Mesendoderm (in vitro differentiated cells): Measurements from ENCODE around the gene IMP3.
"Not testable (repeated sequence)": the region's sequence is repeated elsewhere in the genome, so short reads cannot be mapped to it uniquely, and the experiment has no call there.

ENCODE experiments used
- DNase-seq: peaks from one replicate; pipeline ENCODE4 v3.0.0; 2013
- H2AK5ac ChIP-seq: 2 replicates; pipeline ENCODE4 v1.6.1; 2013; ENCODE audit warnings: low read length, inconsistent platforms
- H2BK120ac ChIP-seq: 2 replicates; pipeline ENCODE4 v1.6.1; 2013; ENCODE audit warnings: low read depth, mild to moderate bottlenecking, low read length, moderate library complexity, mixed read lengths
- H2BK15ac ChIP-seq: replicated peaks from 2 replicates; pipeline ENCODE4 v1.6.1; 2013; ENCODE audit warnings: low read depth, mild to moderate bottlenecking, moderate library complexity
- H2BK5ac ChIP-seq: 2 replicates; pipeline ENCODE4 v1.6.1; 2013; ENCODE audit warnings: low read length, inconsistent platforms
- H3K18ac ChIP-seq: 2 replicates; pipeline ENCODE4 v1.6.1; 2013; ENCODE audit warnings: mild to moderate bottlenecking, low read length, mixed read lengths
- H3K23ac ChIP-seq: one replicate; pipeline ENCODE4 v1.6.1; 2013; ENCODE audit warnings: low read length
- H3K27ac ChIP-seq: 2 replicates; pipeline ENCODE4 v1.5.1; 2013; ENCODE audit warnings: low read depth, mild to moderate bottlenecking, inconsistent platforms, low read length, moderate library complexity
- H3K27me3 ChIP-seq: 2 replicates; pipeline ENCODE4 v1.6.1; 2013; ENCODE audit warnings: low read length, control low read depth, mild to moderate bottlenecking, inconsistent platforms; ENCODE audit not compliant: insufficient read depth, poor library complexity
- H3K36me3 ChIP-seq: 2 replicates; pipeline ENCODE4 v1.6.1; 2013; ENCODE audit warnings: low read length, inconsistent platforms; ENCODE audit not compliant: control insufficient read depth, insufficient read depth
- H3K4ac ChIP-seq: one replicate; pipeline ENCODE4 v1.6.1; 2013; ENCODE audit warnings: low read depth, mild to moderate bottlenecking, low read length, moderate library complexity
- H3K4me1 ChIP-seq: 2 replicates; pipeline ENCODE4 v1.6.1; 2013; ENCODE audit warnings: low read depth, low read length, inconsistent platforms; ENCODE audit not compliant: control insufficient read depth
- H3K4me2 ChIP-seq: 2 replicates; pipeline ENCODE4 v1.6.1; 2013; ENCODE audit warnings: low read length
- H3K4me3 ChIP-seq: 2 replicates; pipeline ENCODE4 v1.5.1; 2013; ENCODE audit warnings: mild to moderate bottlenecking, low read length
- H3K56ac ChIP-seq: one replicate; pipeline ENCODE4 v1.6.1; 2013; ENCODE audit warnings: low read length
- H3K79me1 ChIP-seq: 2 replicates; pipeline ENCODE4 v1.6.1; 2013; ENCODE audit warnings: low read length, inconsistent platforms
- H3K79me2 ChIP-seq: 2 replicates; pipeline ENCODE4 v1.6.1; 2013; ENCODE audit warnings: mild to moderate bottlenecking, low read length; ENCODE audit not compliant: control insufficient read depth, insufficient read depth
- H3K9ac ChIP-seq: 2 replicates; pipeline ENCODE4 v1.6.1; 2013; ENCODE audit warnings: low read length, inconsistent platforms
- H4K5ac ChIP-seq: one replicate; pipeline ENCODE4 v1.6.1; 2013; ENCODE audit warnings: low read length
- H4K8ac ChIP-seq: one replicate; pipeline ENCODE4 v1.6.1; 2013; ENCODE audit warnings: low read depth, mild to moderate bottlenecking, control low read depth, low read length, moderate library complexity
- WGBS: extraction: QIAGEN DNeasy Blood & Tissue Kit; methylation state at CpG from one replicate; pipeline ENCODE4 v1.1.7; 2013; ENCODE audit warnings: low lambda C conversion rate, missing lambda C conversion rate; ENCODE audit not compliant: insufficient coverage; ENCODE audit errors: extremely low coverage; 5-methylcytosine and 5-hydroxymethylcytosine counted together

Gene IMP3

GRCh38 chr15:75680007-75680789 is 40.2 kb upstream of the IMP3 start:
- no peak overlapping the region for H3K4me3 ChIP-seq
- no peak overlapping the region for H3K4me2 ChIP-seq
- H3K27me3 ChIP-seq, result no peaks in the 10 kb centered on the region
- no peak overlapping the region for H3K56ac ChIP-seq
- no peak overlapping the region for H2BK120ac ChIP-seq
- no peak overlapping the region for H4K8ac ChIP-seq
- no peak overlapping the region for H2BK5ac ChIP-seq
- no peak overlapping the region for H4K5ac ChIP-seq
- H3K79me1 ChIP-seq, result no peaks in the 10 kb centered on the region
- H3K27ac ChIP-seq, result no peak overlapping the region
- H2BK15ac ChIP-seq, result no peak overlapping the region
- H3K23ac ChIP-seq, result no peak overlapping the region
- no CpG with 5 or more reads among the region's 11 CpGs for WGBS
- H3K4ac ChIP-seq, result no peak overlapping the region
- no peak for DNase-seq
- no peaks in the 10 kb centered on the region for H3K79me2 ChIP-seq
- no peaks in the 10 kb centered on the region for H3K36me3 ChIP-seq
- H3K4me1 ChIP-seq, result no peaks in the 10 kb centered on the region
- H2AK5ac ChIP-seq, result no peak overlapping the region
- no peak overlapping the region for H3K18ac ChIP-seq
- H3K9ac ChIP-seq, result no peak overlapping the region

GRCh38 chr15:75678324-75678690 is 38.3 kb upstream of the IMP3 start:
- not testable (repeated sequence) for H2BK5ac ChIP-seq, H3K56ac ChIP-seq
- WGBS, result no CpG with 5 or more reads among the region's 6 CpGs

DNA sequence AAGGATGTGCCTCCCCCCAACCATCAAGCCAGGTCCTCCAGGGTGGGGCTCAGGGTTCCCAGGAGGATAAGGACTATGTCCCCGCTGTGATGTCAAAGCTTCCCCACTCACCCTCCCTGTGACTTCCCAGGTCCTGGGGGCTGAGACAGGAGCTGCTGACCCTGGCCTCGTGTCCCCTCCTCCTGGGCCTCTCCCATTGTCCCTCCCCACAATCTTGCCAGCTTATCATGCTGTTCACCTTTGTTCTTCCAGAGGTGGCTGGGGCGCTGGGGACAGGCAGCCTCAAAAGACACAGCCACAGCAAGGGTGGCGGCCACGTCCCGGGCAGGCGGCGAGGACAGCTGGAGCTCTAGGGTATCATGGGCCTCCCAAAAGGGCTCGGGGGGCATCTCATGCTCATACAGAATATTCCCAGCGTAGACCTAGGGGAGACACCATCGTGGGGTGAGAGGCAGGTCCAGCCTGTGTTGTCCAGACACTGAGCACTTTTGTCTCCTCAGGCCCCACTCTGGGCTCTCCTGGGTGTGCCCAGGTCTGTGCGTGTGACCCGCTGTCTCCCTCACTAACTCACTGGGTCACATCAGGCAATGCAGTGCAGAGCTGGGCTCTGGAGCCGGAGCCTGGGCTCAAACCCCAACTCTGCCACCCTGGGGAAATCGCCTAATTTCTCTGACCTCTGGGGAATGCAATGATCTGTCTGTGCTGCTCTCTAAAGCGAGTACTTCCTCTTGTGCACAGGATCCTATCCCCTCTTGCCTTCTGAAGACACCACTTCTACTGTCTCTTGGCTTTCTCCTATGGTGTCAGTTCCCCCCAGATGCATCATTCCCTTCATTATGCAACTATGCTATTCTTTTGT is 37.7 kb upstream of the IMP3 start:
- no peak overlapping the region for H2AK5ac ChIP-seq

More at GRCh38 chr15:75678324-75678690, 38.3 kb upstream of the IMP3 start:
- H3K79me1 ChIP-seq, H2BK120ac ChIP-seq, H3K4me2 ChIP-seq, H3K27me3 ChIP-seq, H3K4me3 ChIP-seq, H4K5ac ChIP-seq, H3K4ac ChIP-seq, H2AK5ac ChIP-seq, H3K23ac ChIP-seq, H3K4me1 ChIP-seq, H3K27ac ChIP-seq, H3K79me2 ChIP-seq, H3K9ac ChIP-seq, H3K18ac ChIP-seq, DNase-seq, H3K36me3 ChIP-seq, H2BK15ac ChIP-seq, H4K8ac ChIP-seq: not testable (repeated sequence)

DNA sequence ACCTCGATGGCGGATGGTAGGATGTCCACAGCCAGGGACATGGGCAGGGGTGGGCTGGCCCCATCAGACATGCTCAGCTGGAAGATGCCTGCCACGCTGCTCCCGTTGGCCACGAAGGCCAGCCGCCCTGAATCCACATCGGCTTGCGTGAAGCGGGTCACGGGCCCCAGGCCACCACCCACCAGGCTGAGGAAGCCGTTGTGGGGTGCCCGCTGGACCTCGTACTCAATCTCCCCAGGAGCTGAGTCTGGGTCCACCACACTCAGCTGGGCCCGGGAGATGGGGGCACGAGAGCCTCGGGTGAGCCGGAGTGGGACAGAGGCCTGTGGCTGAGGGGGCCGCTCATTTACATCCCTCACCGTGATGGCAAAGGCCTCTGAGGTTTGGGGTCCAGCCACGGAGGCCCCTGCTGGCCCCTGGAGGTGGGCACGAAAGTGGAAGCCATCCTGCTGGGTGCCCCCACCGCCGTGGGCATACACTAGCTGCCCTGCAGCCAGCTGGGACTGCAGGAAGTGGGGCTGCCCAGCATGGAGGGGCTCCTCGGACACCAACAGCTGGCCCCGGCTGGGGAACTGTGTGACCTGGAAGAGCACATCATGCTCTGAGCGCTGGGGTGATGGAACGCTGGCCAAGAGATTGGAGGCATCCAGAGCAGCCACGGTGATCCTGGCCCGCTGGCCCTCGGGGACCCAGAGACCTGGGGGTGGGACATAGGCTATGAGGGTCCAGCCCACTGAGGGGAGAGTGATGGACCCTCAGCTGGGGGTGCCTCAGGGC is 36.9 kb upstream of the IMP3 start:
- H4K8ac ChIP-seq, result no peak overlapping the region
- no peak overlapping the region for H3K56ac ChIP-seq
- no peak overlapping the region for H3K4me2 ChIP-seq
- no peak overlapping the region for H3K27ac ChIP-seq
- H2AK5ac ChIP-seq, result no peak overlapping the region
- no peak overlapping the region for H3K9ac ChIP-seq
- no peak overlapping the region for H3K4me3 ChIP-seq
- H3K23ac ChIP-seq, result no peak overlapping the region
- no peak overlapping the region for H3K4ac ChIP-seq
- no peak overlapping the region for H2BK15ac ChIP-seq
- H3K4me1 ChIP-seq, result peaks cover 13% of the 10 kb centered on the region
- DNase-seq, result no peak
- H4K5ac ChIP-seq, result no peak overlapping the region
- no peak overlapping the region for H2BK5ac ChIP-seq
- no CpG with 5 or more reads among the region's 30 CpGs for WGBS
- no peak overlapping the region for H3K18ac ChIP-seq
- no peaks in the 10 kb centered on the region for H3K27me3 ChIP-seq
- H3K79me1 ChIP-seq, result no peaks in the 10 kb centered on the region
- no peaks in the 10 kb centered on the region for H3K79me2 ChIP-seq
- no peaks in the 10 kb centered on the region for H3K36me3 ChIP-seq
- H2BK120ac ChIP-seq, result no peak overlapping the region

More for the DNA sequence above, 37.7 kb upstream of the IMP3 start:
- no peak overlapping the region for H3K23ac ChIP-seq
- H3K79me2 ChIP-seq, result no peaks in the 10 kb centered on the region
- H3K4me2 ChIP-seq, result no peak overlapping the region
- no peak overlapping the region for H3K4me3 ChIP-seq
- H3K27me3 ChIP-seq, result no peaks in the 10 kb centered on the region
- no peak overlapping the region for H3K4ac ChIP-seq
- H2BK120ac ChIP-seq, result no peak overlapping the region
- WGBS, result no CpG with 5 or more reads among the region's 16 CpGs
- peaks cover 6% of the 10 kb centered on the region for H3K4me1 ChIP-seq
- H4K8ac ChIP-seq, result no peak overlapping the region
- no peak for DNase-seq
- H4K5ac ChIP-seq, result no peak overlapping the region
- H3K18ac ChIP-seq, result no peak overlapping the region
- H2BK5ac ChIP-seq, result no peak overlapping the region
- H3K79me1 ChIP-seq, result no peaks in the 10 kb centered on the region
- H3K56ac ChIP-seq, result peak overlapping the region; percentile 19
- no peak overlapping the region for H2BK15ac ChIP-seq
- no peaks in the 10 kb centered on the region for H3K36me3 ChIP-seq
- H3K27ac ChIP-seq, result no peak overlapping the region
- no peak overlapping the region for H3K9ac ChIP-seq

GRCh38 chr15:75675579-75676404 is 35.8 kb upstream of the IMP3 start:
- no peaks in the 10 kb centered on the region for H3K79me2 ChIP-seq
- H3K18ac ChIP-seq, result no peak overlapping the region
- WGBS, result no CpG with 5 or more reads among the region's 41 CpGs
- H2AK5ac ChIP-seq, result no peak overlapping the region
- no peaks in the 10 kb centered on the region for H3K79me1 ChIP-seq
- H2BK5ac ChIP-seq, result no peak overlapping the region
- H2BK15ac ChIP-seq, result no peak overlapping the region
- H3K27me3 ChIP-seq, result no peaks in the 10 kb centered on the region
- H3K4ac ChIP-seq, result no peak overlapping the region
- H2BK120ac ChIP-seq, result no peak overlapping the region
- no peak overlapping the region for H3K9ac ChIP-seq
- H3K4me1 ChIP-seq, result peaks cover 13% of the 10 kb centered on the region
- peak overlapping the region; percentile 3 for H3K56ac ChIP-seq
- no peak overlapping the region for H3K4me2 ChIP-seq
- no peak overlapping the region for H3K23ac ChIP-seq
- H3K27ac ChIP-seq, result no peak overlapping the region
- DNase-seq, result no peak
- H3K36me3 ChIP-seq, result no peaks in the 10 kb centered on the region
- H4K5ac ChIP-seq, result no peak overlapping the region
- no peak overlapping the region for H4K8ac ChIP-seq
- no peak overlapping the region for H3K4me3 ChIP-seq
